Measurements from ENCODE around the gene GRAP. TPM values are rescaled to one million over a fixed set of nuclear protein-coding genes. Genes with fewer than 3 reads are reported as not detected.

GRAP gene
- total RNA-seq, 1 donor from 2014 or later = 0.15 TPM

DNA sequence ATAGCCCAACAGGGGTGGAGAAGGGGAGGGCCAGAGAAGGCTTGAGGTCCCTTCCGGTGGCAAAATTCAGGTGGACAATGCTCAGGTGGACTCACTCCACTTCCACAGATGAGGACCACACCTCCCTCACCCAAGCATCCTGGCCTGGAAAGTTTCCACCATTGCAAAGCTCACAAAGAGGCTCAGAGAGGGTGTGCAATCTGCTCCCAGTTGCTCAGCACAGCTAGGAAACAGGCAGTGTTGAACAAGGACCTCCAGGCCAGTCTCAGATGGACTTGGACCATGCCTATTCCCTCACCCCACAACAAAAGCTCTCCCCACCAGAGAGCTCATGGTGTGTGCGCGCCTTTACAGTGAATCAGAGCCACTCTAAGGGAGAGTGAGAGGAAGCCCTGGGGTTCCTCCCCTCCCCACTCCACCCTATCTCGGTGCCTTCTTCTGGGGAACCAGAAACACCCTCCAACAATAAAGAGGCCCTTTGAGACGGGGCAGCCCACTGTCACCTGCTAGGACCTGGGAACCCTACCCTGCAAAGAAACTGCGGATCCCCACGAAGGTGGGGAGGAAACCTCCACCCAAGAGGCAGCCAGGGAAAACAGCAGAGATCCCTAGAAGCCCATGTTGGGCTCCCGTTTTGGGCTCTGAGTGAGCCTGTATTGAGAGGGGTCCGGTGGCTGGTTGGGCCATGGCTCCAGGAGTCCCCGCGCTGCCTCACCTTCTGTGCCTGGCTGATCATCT is 43.8 kb downstream of the GRAP start:
- DNase-seq (ENCODE audit: low read depth) = peak; percentile 34

DNA sequence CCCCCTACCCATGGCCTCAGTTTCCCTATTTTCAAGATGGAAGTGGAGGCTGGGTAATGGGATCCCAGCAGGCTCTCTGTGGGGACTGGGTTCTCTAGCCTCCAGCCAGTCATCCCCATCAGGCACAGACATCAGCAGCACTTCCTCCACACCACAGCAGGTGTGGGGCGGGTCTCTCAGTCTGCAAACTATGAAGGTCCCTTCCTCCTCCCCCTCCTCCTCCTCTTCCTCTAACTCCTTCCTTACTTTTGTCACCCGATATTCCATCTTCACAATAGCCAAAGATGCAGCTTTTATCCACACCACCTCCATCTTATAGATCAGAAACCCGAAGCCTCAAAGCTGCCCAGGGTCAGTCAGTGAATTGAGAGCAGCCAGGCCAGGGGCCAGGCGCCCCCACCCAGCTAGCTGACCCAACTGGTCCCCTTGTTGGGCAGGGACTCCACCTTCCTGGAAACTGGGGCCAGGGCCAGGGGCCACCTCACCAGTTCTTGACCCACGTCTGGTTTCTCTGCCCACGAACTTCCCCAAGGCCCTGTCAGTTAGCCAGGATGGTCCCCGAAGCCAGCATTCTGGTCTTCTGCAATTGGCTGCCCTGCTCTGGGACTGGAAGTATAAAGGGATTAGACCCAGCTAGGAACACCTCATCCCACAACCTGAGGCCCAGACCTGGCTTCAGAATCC is 44.7 kb downstream of the GRAP start:
- DNase-seq (ENCODE audit: low read depth) = no peak

DNA sequence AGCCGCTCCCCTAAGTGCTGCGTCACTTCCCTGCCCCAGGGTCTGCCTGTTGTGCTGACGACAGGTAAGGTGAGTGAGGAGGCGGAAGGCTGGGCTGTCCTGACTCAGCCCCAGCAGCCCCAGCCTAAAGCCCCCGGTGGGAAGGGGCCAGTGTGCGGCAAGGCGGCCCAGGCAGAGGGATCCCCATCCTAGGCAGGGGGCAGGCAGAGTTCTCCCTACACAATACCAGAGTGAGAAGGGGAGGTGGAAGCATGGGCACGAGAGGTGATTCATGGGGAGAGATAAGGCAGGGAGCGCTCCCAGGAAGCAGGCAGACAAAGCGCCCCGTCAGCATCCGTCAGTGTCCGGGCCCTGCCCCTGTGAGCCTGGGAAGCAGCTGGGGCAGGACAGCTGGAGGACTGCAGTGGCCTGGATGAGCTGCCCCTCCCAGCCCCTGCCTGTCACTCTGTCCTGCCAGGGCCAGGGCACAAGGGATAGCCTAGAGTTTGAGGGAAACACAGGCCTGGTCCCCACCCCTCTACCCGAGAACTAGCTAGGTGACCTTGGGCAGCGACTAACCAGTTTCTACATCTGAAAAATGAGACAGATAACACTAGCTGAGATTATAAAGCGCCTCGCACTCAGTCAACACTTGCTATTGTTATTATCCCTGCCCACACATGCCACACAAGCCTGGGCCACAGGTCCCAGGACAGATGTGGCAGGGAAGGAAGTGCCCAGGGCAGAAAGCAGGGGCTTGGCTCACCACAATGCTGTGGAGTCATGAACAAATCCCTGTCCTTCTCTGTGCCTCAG is 46.0 kb downstream of the GRAP start:
- DNase-seq (ENCODE audit: low read depth) = no peak

DNA sequence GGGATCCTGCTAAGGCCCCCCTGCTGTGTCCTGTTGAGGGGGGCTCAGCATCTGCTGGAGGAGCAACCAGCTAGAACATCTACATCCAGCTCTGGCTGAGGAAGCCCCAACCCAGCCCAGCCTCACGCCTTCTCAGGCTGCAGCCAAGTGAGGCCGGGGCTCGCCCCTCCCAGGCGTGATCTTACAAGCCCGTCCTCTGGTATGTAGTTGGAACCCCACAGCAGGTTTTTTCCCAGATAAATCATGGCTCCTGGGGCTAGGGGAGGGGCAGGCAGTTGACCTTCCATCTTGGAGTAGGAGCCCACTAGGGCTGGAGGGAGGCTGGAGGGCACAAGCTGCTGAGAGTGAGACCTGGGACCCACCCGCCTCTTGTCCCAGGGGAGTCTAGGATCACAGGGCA is 46.8 kb downstream of the GRAP start:
- DNase-seq (ENCODE audit: low read depth) = no peak

DNA sequence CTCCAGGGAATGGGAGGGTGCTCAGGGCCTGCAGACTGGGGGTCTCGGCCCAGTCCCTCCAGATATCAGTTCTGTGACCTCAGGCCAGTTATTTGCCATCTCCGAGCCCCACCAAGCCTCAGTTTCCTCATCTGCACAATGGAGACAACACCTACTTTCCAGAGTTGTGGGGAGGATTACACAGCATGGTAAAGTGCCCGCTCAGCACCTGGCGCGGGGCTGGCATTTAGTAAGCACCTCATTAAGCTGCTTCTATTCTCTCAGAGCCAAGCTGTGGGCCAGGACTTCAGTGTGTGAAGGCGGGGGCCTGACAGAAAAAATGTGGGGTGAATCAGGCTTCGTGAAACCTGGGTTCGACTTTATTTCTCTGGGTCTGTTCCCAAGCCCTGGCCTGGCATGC is 47.4 kb downstream of the GRAP start:
- no peak for DNase-seq (ENCODE audit: low read depth)

DNA sequence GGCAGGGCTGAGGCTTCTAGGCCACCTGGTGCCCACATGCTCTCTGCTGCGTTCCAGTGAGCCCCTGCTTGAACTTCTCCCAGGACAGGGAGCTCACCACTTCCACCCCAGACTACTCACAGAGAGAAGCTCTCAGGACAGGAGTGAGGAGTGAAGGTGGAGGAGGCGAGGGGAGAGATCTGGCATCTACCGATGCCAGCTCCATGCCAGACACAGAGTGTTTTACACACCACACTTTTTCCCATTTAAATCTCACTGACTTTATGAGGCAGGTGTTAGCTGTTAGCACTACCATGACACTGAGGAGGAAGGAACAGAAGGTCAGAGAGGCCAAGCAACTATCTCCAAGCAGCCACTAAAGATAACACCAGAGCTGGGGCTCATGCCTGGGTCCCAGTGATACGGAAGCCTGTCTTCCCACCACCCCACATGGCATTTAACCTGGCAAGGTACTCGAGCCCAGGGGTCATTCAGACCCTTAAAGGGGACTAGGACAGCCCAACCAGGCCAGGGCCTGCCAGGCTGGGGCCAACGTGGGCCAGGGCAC is 49.0 kb downstream of the GRAP start:
- DNase-seq (ENCODE audit: low read depth) = no peak

DNA sequence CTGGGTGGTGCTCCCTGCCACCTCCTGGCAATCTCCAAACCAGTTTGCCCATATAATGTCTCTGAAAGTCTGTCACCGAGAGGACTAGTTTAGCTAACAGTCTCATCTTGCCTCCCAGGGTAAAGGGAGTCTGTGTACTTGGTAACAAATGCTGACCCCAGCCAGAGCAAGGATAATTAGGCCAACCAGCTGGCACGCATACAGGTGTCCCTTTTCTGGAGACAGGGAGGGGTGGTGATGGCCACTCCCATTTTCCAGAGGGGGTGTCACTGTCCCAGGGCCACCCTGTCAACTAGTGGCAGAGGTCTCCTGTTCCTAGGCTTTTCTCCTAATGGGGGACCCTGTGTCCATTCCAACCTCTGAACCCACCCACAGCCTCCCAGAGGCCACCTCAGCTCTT is 50.3 kb downstream of the GRAP start:
- DNase-seq (ENCODE audit: low read depth) = no peak

DNA sequence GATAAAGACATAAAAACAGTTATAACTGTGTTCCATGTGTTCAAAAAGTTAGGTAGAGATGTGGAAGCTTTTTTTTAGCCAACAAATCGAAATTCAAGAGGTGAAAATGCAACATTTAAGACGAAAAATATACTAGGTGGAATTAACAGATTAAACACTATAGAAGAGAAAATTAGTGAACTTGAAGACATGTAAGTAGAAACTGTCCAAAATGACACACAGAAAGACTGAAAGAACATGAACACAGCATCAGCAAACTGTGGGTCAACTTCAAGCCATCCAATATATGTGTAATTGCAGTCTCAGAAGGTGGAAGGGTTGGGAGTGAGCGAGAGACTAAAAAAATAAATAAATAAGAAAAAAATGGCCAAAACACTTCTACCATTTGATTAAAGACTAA is 51.5 kb downstream of the GRAP start:
- DNase-seq (ENCODE audit: low read depth) = no peak

DNA sequence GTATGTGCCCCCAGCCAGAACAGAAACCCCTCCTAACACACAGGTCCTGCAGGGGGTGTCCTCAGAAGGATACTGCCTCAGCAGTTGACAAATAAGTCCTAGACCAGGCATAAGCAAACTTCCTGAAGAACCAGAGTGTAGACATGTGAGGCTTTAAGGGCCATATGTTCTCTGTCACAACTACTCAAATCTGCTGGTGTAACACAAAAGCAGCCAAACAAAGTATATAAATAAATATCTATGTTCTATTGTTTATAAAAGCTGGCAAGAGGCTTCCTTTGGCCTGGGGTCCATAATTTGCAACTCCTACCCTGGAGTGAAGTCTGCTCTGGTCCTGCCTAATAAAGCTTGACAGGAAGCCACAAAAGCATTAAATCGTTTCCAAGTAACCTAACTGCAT is 52.1 kb downstream of the GRAP start:
- no peak for DNase-seq (ENCODE audit: low read depth)

DNA sequence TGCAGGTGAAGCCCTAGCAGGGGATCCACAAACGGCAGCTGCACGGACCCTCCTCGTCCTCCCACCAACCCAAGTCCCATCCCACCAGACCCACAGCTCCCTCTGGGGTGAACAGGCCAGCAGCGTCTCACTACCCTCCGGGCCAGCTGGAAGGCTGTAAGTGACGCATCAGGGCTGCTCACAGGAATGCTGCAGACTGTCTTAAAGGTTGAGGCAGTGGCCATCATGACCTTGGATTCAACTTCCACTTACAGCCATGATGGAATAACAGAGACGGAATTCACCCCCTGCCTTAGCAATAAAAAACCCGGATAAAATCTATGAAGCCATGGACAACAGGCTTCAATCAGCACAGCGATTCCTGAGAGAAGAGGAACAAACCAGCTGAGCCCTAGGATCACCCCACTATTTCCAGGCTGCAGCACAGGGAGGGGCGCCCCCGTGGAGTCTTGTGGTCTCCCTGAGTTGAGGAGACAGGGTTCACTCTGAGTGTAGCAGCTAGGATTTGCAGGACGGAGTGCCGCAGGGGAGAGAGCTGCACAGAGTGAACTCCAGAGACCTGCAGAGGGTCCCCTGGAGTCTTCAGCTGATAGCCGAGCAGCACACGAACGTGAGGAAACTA is 52.7 kb downstream of the GRAP start:
- no peak for DNase-seq (ENCODE audit: low read depth)

DNA sequence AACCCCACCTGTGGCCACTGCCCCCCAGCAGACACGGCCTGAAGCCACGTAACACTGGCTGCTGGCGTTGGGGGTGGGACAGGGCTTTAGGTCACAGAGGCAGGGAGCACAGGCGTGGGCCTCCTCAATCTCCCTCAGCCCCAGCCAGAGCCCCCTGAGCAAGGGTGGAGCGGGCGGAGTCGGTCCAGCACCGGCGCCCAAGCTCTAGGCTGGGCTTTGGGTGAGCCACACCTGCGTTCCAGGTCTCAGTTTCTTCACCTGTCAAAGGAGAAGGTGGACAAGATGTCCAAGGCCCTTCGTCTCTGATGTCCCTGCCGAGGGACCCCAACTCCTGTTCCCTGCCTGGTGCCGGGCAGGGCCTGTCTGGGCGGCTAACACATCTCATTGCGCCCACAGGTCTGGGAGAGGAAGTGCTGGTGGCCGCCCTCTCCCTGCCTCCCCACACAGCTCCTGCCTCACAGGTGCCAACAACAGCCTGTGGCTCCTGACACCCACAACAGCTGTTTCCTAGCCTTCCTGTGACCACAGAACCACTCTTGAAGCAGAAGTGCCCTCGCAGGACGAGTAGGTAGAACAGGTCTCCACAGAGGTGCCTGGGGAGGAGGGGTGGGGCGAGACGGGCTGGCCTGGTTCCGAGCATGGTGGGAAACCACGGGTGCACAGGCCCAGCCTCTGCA is 54.2 kb downstream of the GRAP start:
- no peak for DNase-seq (ENCODE audit: low read depth)

DNA sequence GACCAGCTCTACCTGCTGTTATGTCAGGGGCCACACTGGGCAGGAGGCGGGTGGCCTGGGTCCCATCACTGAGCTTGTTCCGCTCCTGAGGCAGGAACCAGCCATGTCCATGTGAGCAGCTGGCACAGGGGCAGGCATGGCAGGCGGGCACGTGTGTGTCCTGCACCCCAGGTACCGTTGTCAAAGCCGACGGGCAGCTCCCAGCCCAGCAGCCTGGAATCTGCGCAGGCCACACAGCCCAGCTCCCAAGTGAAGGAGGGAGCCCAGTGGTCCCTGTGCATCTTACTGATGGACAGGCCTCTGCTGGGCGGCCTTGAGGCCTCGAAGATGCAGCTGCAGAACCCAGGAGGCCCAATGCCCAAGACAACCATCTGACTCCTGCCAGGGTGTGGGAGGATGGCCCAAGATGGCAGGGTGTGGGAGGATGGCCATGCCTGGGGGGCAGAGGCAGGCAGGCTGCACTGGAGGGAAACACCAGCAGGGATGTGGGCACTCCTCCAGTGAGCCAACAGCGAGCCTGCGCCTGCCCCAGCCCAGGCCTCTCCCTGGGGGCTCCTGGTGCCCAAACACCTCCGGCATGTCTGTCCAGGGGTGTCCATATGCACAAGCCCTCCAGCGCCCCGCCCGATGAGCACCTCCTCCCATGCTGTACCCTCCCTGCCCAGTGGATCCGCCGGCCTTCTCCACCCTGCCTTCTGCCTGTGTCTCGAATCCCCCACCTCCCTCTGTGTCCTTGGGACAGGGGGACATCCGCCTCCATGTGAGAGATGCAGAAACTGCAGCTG is 55.0 kb downstream of the GRAP start:
- DNase-seq (ENCODE audit: low read depth) = no peak

DNA sequence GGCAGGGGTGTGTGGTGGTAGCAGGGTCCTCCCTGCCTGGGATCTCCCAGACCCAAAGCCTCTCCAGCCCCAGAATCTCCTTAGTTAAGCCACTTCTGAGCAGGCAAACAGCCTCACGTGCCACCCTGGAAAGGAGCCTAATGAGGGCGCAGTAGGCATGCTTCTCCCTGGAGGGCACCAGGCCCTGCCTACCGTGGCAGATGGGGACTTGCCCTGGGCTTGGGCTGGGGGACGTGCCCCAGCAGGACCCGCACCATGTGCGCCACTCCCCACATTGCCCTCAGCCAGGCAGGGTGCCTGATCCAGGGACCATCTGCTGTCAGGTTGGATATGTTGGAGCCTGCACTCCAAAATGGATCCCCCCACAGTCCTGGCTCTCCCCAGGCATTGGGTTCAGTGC is 56.4 kb downstream of the GRAP start:
- no peak for DNase-seq (ENCODE audit: low read depth)

DNA sequence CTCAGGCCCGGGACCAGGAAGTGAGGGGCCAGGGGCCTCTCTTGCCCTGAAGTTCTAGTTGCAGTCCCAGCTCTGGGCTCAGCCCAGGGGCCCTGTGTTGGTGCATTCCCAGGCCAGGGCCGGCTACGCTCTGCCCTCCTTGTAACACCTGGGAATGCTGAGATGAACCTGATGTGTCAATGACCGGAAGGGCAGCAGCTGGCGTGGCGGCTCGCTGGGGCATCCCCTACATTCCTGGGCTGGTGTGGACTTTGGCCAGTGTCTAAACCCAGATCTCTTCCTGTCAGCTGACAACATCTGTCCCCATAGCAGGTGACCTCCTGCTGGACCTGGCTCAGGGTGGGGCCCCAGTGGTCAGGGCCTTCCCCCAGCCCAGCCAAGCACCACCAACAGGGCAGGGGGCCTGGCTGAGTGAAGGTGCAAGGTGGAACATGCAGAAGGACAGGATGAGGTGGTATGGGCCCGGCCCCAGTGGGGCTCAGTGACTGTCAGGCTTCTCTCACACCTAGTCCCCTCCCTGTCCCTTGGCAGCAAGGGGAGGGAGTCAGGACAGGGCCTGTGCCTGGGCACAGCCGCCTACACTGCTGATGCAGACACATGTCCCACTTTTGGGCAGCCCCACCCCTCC is 58.1 kb downstream of the GRAP start:
- DNase-seq (ENCODE audit: low read depth) = peak; percentile 52

DNA sequence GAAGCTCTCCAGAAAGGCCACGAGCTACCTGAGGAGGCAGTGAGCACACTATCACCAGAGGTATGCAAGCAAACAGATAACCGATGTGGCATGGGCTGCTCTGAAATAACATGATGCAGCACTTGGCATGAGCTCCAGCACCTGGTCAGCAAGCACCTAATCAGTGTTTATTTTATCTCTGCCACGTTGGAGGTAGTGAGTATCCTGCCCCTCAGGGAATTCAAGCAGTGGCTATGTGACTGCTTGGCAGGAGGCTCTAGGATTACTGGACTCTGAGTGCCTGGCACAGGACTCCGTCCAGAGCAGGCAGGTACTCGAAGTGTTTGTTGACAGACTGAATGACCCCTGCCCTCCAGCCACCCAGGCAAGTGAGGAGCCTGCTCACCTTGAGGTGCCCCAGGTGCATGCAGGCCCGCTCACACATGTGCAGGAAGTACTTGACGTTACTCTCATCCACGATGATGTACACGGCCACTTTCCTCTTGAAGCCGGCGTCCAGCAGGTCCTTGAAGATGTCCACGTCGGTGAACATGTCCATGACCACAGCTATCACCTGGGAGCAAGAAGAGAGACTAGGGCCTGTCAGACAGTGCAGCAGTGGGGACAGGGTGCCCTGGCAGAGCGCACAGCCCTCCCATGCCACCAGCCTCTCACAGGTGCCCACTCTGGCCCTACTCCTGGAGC is 58.8 kb downstream of the GRAP start:
- DNase-seq (ENCODE audit: low read depth) = no peak

DNA sequence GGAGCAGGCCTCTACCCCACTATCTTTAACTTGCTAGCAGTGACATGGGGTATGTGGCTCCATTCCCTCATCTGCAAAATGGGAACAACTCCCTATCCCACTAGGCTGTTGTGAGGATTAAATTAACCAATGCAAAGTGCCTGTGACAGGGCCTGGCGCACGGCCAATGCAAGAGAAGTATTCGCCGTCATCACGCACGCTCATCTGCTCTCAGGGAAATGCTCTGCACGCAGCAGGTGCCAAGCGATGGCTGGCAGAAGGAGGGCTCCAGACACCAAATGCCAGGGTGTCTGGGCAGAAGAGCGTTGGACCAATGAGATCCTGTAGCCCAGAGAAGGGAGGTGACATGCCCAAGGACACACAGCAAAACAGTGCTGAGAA is 59.5 kb downstream of the GRAP start:
- DNase-seq (ENCODE audit: low read depth) = no peak

DNA sequence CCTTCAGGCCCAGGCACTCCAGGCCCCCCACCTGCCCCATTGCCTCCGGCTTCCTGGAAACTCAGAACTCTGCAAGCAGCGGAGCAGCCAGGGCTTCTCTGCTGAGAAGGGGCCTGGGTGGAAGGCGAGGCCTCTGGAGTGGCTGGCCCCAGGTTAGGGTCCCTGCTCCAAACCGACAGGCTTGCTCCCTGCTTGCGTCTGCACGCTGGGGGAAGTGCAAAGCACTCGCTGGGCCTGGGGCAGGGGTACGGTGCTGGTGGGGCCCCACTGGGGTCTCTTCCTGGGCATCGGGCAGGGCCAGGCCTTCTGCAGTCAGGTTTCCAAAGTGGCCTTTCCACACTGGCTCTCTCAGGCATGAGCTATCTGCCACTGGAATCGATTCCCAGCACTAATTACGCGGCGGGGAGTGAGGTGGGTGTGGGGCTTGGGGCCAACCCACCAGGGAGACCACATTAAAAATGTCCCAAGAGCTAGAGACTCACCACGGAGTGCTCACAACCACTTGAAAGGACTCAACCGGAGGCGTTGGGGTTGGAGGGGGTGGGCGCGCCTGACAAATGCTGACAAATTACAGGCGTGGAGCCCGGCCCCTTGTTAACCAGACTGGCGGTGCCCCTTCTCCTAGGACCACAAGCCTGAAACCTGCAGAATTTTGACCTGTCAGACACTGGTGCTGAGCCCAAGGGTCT is 60.1 kb downstream of the GRAP start:
- no peak for DNase-seq (ENCODE audit: low read depth)

DNA sequence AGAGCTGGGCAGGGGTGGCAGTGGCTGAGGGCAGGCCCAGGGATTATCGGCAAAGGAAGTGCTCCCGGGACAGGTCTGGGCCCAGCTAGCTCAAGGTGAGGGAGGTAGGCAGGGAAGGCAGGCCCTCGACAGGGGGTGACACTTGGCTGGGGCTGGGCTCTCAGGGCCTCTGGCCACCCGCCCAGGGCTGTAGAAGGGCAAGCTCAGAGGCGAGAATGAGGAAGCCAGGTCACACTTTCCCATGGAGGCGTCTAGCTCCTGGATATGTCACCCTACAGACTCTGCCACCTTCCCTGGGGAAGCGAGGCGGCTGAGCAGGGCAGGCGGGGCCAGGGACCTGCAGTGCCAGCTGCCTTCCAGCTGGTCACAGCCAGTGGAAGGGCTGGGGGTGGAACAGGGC is 61.3 kb downstream of the GRAP start:
- DNase-seq (ENCODE audit: low read depth) = no peak

All from renal cortical epithelial cell (primary cell).